Fibroblast of pulmonary artery (primary cell): Measurements from ENCODE around the gene ASB3.
A peak's percentile ranks its signal among the peaks of the same experiment; 100 is the strongest.

Source experiments
- DNase-seq: peaks from one replicate; pipeline ENCODE4 v3.0.0-alpha.2; 2010; ENCODE audit warnings: low read depth
- H3K4me3 ChIP-seq: replicated peaks from 2 replicates; pipeline ENCODE4 v1.5.1; 2011; ENCODE audit warnings: low read depth, mild to moderate bottlenecking, control low read depth, low read length, moderate library complexity
- TF ChIP-seq, protein P1 (sequence below): IDR thresholded peaks from 2 replicates; pipeline ENCODE4 v1.5.1; 2011; ENCODE audit warnings: mild to moderate bottlenecking, control low read depth, low read length, inconsistent platforms; ENCODE audit errors: missing control alignments

Gene ASB3

DNA sequence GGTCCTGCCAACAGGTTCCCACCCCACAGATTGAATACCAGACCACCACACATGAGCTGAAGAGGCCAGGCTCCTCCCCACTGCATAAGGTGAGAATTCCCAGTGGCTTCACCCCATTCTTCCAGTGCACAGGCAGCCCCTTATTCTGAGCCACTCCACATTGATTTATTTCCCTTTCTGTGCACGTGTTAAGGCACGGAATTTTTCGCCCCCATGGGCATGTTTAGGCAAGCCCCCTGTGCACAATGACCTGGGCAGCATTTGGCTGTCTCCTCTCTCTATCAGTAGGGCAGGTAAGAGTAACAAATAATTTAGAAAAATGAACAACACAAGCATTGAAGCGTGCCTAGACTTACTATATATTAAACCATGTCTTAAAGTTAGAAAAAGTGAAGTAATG is 34.4 kb downstream of the ASB3 start:
- TF ChIP-seq, protein P1, sequence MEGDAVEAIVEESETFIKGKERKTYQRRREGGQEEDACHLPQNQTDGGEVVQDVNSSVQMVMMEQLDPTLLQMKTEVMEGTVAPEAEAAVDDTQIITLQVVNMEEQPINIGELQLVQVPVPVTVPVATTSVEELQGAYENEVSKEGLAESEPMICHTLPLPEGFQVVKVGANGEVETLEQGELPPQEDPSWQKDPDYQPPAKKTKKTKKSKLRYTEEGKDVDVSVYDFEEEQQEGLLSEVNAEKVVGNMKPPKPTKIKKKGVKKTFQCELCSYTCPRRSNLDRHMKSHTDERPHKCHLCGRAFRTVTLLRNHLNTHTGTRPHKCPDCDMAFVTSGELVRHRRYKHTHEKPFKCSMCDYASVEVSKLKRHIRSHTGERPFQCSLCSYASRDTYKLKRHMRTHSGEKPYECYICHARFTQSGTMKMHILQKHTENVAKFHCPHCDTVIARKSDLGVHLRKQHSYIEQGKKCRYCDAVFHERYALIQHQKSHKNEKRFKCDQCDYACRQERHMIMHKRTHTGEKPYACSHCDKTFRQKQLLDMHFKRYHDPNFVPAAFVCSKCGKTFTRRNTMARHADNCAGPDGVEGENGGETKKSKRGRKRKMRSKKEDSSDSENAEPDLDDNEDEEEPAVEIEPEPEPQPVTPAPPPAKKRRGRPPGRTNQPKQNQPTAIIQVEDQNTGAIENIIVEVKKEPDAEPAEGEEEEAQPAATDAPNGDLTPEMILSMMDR, result no peak
- no peak overlapping the region for H3K4me3 ChIP-seq
- no peak for DNase-seq

DNA sequence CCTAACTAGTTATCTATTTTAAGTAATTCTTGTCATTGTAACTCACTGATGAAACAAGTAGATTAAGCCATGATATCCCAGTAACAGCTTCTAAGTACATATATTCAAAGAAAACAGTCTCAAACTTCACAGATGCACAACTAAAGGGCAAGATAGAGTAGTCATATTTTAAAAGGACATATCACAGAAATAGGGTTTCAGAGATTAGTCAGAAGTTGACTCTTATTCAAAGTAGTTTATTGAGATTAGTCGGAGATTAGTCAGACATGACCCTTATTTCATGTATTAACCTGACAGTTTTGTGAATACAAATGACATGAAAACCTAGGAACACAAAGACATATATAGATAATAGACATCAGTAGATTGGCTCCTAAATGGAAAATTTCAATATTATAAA is 35.0 kb downstream of the ASB3 start:
- TF ChIP-seq, protein P1, result no peak
- DNase-seq, result peak; percentile 6
- no peak overlapping the region for H3K4me3 ChIP-seq

DNA sequence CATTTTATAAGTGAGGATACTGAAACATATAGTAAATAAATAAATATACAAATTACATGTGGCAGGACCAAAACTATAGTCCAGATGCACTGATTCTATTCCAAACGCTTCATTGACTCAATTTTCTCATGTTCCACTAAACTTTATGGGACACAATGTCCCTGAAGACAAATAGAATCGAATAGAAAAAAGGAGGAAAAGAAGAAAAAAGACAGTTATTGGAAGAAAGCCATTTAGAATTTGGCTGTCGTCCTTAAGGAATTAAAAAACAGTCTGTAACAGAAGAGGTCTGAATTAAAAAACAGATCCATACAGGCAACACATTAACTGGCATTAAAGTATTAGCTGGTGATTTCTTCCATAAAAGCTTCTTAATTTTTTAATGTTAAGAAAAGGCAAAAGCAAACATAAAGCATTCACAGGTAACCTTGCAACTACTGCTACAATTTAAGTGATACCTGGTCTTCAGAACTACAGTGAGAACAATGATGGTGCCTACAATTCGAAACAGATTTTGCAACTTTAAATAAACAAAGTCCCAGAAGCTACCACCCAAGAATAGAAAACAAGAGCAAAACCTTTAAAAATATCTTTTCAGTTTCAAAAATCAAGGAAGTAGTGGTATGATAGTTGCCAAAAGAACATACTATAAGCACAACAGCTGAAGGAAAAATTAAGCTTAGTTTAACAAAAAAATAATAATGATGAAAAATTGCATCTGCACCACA is 36.5 kb downstream of the ASB3 start:
- no peak for DNase-seq
- TF ChIP-seq, protein P1, result no peak
- no peak overlapping the region for H3K4me3 ChIP-seq

DNA sequence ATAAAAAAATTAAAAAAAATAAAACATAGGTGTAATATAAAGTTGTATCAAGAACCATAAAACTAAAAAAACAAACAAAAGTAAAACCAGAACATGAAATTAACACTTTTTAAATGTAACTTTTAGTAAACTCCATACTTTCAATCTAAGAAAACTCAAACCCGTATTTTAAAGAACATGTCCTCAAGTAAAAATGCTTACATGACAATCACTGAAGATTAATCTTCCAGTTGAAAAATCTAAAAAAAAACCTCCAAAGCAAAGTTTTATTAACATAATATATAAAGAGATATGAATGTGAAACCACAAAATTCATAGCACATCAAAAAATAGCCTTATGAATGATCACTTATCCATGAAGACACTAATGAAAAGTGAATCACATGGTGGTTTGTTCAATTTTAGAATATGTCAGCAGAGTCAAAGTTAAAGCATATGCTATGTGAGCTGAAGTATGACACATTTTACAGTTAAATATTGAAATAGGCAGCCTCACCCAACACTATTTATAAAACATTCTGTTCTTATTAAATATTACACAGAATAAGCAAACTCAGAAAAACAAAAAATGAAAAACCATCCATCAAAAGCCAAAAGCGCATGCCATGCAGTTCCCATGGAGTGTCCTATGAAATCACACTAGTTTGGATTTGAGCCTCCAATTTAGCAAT is 42.2 kb downstream of the ASB3 start:
- no peak for DNase-seq
- TF ChIP-seq, protein P1, result no peak
- H3K4me3 ChIP-seq, result no peak overlapping the region

DNA sequence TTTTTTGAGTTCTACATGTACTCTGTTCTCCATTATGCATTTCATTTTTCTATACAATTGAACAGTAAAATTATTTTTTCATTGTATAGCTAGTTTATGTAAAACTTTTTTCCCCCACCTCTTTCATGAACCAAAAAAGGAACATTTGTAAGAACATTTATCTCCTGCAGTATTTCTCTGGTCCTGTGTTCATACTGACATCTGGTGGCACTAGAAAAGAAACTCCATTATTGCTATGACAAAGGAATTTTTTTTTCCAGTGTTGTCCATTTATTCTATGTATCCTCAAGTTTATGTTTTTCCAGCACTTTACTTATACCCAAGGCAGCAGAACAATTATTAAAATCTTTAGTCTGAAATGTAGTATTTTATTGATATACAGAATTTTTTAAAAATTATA is 46.6 kb downstream of the ASB3 start:
- DNase-seq, result peak; percentile 73
- H3K4me3 ChIP-seq, result no peak overlapping the region
- TF ChIP-seq, protein P1, result peak; percentile 51

DNA sequence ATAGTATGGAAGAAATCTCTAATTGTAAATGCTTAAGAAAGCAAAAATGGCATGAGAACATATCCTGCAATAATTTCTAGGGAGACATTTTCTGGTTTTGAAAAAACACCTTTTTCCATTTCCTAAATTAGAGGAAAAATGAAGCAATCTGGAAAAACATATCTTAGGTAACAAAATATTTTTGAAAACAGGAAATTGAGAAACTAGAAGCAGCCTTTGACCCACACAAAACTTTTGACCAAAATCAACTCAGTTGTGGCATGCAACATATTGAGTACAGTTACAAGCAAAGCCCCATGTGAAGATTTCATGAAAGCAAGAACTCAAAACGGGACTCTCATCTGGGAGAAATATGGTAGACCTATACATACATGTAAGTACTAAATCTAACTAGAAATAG is 47.7 kb downstream of the ASB3 start:
- TF ChIP-seq, protein P1, result no peak
- peak; percentile 43 for DNase-seq
- no peak overlapping the region for H3K4me3 ChIP-seq
